ENCODE results near the gene HELZ. TPM values are rescaled to one million over a fixed set of nuclear protein-coding genes. Genes with fewer than 3 reads are reported as not detected.

The HELZ gene
- total RNA-seq, 4 donors from 2014 or later: 21.0 to 47.0 (median 38.9) TPM

DNA sequence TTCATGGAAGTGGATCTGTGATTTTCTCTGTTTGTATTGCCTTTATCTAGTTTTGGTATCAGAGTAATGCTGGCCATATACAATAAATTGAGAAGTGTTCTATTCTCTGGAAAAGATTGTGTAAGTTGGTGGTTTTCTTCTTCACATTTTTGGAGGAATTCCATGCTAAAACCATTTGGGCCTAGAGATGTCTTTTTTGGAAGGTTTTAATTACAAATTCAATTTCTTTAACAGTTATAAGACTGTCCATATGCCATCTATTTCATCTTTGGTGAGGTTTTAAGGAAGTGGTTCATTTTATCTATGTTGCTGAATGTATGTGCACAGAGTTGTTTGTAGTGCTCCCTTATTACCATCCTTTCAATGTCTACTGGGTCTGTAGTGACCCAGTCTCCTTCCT lies 154.7 kb downstream of the HELZ start:
- H3K4me1 ChIP-seq: peaks cover 16 to 27% of the 10 kb centered on the region in 2 donors
- ATAC-seq: no peak
- no peaks in the 10 kb centered on the region for H3K9me3 ChIP-seq
- TF ChIP-seq, protein P1, sequence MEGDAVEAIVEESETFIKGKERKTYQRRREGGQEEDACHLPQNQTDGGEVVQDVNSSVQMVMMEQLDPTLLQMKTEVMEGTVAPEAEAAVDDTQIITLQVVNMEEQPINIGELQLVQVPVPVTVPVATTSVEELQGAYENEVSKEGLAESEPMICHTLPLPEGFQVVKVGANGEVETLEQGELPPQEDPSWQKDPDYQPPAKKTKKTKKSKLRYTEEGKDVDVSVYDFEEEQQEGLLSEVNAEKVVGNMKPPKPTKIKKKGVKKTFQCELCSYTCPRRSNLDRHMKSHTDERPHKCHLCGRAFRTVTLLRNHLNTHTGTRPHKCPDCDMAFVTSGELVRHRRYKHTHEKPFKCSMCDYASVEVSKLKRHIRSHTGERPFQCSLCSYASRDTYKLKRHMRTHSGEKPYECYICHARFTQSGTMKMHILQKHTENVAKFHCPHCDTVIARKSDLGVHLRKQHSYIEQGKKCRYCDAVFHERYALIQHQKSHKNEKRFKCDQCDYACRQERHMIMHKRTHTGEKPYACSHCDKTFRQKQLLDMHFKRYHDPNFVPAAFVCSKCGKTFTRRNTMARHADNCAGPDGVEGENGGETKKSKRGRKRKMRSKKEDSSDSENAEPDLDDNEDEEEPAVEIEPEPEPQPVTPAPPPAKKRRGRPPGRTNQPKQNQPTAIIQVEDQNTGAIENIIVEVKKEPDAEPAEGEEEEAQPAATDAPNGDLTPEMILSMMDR (IDR thresholded peaks at IDR 0.05 in 4 of 5, conservative IDR thresholded peaks at IDR 0.05 in 1 of 5): no peak
- no peak for TF ChIP-seq POLR2A (IDR thresholded peaks at IDR 0.05)
- no peak overlapping the region for H3K4me3 ChIP-seq
- H3K27ac ChIP-seq: no peak overlapping the region
- H3K27me3 ChIP-seq: no peaks in the 10 kb centered on the region
- in situ Hi-C loops (cut with MboI; ENCODE audit: low sequenced_read_pairs in 4 of 4): no loop called here
- intact Hi-C loops (cut with DNase I; ENCODE audit: low total_unique reads): no loop called here
- H3K36me3 ChIP-seq: peaks cover 0 to 15% of the 10 kb centered on the region in 2 donors
- DNase-seq: no peak

DNA sequence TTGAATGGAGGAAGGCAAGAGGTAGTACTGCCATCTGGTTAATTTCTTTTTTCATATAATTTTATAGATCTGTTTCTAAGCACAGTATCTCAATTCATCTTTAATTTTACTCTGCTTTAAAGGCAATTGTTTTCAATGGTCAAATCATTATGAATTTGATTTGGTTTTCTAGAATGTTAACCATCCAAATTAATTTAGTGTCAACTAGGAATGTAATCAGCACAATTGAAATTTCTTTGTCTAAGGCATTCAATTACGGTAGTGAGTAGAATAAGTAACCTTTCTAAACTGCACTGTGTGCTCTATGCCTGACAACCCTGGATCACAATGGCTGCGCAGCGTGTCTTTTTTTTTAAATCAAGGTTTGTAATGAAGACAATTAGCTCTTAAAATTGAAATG lies 156.4 kb downstream of the HELZ start:
- Histone ChIP-seq H3K36me3 (peaks cover 0 to 15% of the 10 kb centered on the region in 2 donors), H3K27ac (no peak overlapping the region), H3K27me3 (no peaks in the 10 kb centered on the region), H3K9me3 (no peaks in the 10 kb centered on the region), H3K4me1 (peaks cover 16 to 17% of the 10 kb centered on the region in 2 donors), H3K4me3 (no peak overlapping the region)
- TF ChIP-seq POLR2A (IDR thresholded peaks at IDR 0.05): no peak
- TF ChIP-seq, protein P1 (IDR thresholded peaks at IDR 0.05 in 4 of 5, conservative IDR thresholded peaks at IDR 0.05 in 1 of 5): no peak
- no peak for DNase-seq
- intact Hi-C loops (cut with DNase I; ENCODE audit: low total_unique reads) (no loop called here), in situ Hi-C loops (cut with MboI; ENCODE audit: low sequenced_read_pairs in 4 of 4) (no loop called here)
- ATAC-seq: no peak

DNA sequence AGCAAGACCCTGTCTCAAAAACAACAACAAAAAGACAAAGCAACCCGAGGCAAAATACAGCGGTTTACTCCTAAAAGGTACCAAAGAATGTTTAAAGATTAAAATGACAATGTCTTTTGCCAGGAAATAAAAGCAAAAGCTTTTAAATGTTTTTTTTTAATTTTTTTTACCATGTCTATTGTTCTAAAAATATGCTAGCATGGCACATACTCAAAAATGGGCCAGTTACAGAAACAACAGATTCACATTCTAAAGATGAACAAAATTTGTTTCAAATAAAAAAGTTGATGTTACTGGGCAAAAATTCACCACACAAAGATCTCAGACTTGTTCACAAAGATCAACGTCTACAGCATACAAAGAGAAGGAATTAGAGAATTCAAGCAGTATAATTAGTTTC lies 159.6 kb downstream of the HELZ start:
- H3K4me3 ChIP-seq: no peak overlapping the region
- no peak for TF ChIP-seq POLR2A (IDR thresholded peaks at IDR 0.05)
- TF ChIP-seq, protein P1 (IDR thresholded peaks at IDR 0.05 in 4 of 5, conservative IDR thresholded peaks at IDR 0.05 in 1 of 5): no peak
- no peaks in the 10 kb centered on the region for H3K27me3 ChIP-seq
- no peak overlapping the region for H3K27ac ChIP-seq
- H3K9me3 ChIP-seq: no peaks in the 10 kb centered on the region
- peaks cover 9 to 13% of the 10 kb centered on the region in 2 donors for H3K4me1 ChIP-seq
- intact Hi-C loops (cut with DNase I; ENCODE audit: low total_unique reads): no loop called here
- peaks cover 0 to 15% of the 10 kb centered on the region in 2 donors for H3K36me3 ChIP-seq
- no peak for DNase-seq
- in situ Hi-C loops (cut with MboI; ENCODE audit: low sequenced_read_pairs in 4 of 4): no loop called here
- ATAC-seq: no peak

DNA sequence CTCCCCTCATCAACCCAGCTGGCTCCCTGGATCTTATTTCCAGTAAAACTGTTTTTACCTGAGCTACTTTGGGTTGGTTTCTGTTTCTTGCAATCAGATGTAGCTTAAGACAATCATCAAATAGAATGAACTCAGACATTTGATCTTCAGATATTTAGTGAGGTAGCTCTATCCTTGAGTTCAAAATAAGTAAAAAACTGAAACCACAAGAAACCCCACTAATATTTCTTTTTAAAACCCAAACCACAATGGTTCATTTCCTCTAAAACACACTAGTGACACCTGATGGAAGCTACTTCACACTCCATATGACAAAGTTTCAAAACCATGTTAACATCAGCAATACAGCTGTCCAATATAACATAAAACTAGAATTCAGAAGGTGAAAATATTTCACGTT lies 162.9 kb downstream of the HELZ start:
- no peak for TF ChIP-seq POLR2A (IDR thresholded peaks at IDR 0.05)
- TF ChIP-seq, protein P1 (IDR thresholded peaks at IDR 0.05 in 4 of 5, conservative IDR thresholded peaks at IDR 0.05 in 1 of 5): no peak
- no peak for ATAC-seq
- in situ Hi-C loops (cut with MboI; ENCODE audit: low sequenced_read_pairs in 4 of 4) (no loop called here), intact Hi-C loops (cut with DNase I; ENCODE audit: low total_unique reads) (no loop called here)
- Histone ChIP-seq H3K36me3 (peaks cover 0 to 11% of the 10 kb centered on the region in 2 donors), H3K27ac (no peak overlapping the region), H3K27me3 (no peaks in the 10 kb centered on the region), H3K9me3 (no peaks in the 10 kb centered on the region), H3K4me1 (peaks cover 9 to 17% of the 10 kb centered on the region in 2 donors), H3K4me3 (no peak overlapping the region)
- no peak for DNase-seq

DNA sequence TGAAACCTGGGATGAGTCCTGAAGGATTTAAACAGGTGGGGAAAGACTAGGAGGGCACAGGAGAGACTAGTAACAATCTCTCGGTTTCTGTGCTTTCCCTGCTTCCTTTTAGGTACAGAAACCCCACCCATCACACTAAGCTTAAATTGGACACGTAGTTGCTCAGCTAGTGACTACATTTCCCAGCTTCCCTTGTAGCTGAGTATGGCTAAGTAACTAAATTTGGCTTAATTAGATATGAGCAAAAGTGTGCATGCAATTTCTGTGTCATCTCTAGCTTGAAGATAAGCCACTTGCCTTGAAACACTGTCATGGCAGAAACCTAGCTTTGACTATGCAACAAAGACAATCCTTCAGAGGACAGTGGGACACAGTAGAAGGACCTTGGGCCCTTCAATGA lies 164.2 kb downstream of the HELZ start:
- DNase-seq (no peak), ATAC-seq (no peak)
- H3K27me3 ChIP-seq: no peaks in the 10 kb centered on the region
- H3K9me3 ChIP-seq: no peaks in the 10 kb centered on the region
- H3K27ac ChIP-seq: peak overlapping the region in 1 of 4 donors; percentile 12
- TF ChIP-seq, protein P1 (IDR thresholded peaks at IDR 0.05 in 4 of 5, conservative IDR thresholded peaks at IDR 0.05 in 1 of 5): no peak
- TF ChIP-seq POLR2A (IDR thresholded peaks at IDR 0.05): no peak
- peaks cover 0 to 1% of the 10 kb centered on the region in 2 donors for H3K36me3 ChIP-seq
- in situ Hi-C loops (cut with MboI; ENCODE audit: low sequenced_read_pairs in 4 of 4): no loop called here
- H3K4me1 ChIP-seq: peaks cover 16 to 28% of the 10 kb centered on the region in 2 donors
- intact Hi-C loops (cut with DNase I; ENCODE audit: low total_unique reads): no loop called here
- H3K4me3 ChIP-seq: no peak overlapping the region

Data from gastrocnemius medialis (tissue), 4 donors.